PC-9 (cell line): Measurements from ENCODE around the gene UNC5C.

ENCODE experiments used
- CTCF ChIP-seq: fragments of 200-600 bp; sonication (generic); conservative IDR thresholded peaks from 2 replicates; pipeline ENCODE4 v1.6.1; 2017; ENCODE audit warnings: mixed run types, antibody characterized with exemption, mild to moderate bottlenecking, moderate library complexity
- EZH2 ChIP-seq: fragments of 200-600 bp; sonication (generic); IDR thresholded peaks from 2 replicates; pipeline ENCODE4 v1.8.0; 2017; ENCODE audit warnings: antibody characterized with exemption, low read depth

DNA sequence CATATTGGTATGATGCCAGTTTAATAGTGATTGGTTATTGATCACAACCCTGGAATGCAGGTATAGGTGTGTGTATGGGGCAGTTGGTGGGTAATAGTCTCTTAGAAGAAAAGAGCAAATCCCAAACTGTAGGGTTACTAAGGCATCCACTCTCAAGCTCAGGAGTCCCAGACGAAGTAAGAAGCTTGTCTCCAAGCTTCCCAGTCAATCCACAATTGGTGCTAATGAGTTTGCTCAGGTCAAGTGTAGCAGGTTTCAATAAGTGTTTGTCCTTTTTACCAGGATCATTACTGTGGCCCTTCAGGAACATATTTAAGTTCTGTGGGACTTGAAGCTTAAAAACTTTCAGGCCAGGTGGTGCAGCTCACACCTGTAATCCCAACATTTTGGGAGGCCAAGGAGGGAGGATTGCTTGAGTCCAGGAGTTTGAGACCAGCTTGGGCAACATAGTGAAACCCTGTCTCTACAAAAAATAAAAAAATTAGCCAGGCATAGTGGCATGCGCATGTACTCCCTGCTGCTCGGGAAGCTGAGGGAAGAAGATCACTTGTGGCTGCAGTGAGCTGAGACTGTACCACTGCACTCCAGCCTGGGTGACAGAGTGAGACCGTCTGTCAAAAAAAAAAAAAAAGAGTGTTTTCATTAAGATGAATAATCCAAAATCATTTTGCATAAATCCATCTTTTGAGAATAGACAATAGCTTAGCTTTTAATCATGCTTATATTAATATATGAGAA is 166.8 kb downstream of the UNC5C start:
- TF ChIP-seq CTCF (no peak), EZH2 (no peak)
